H54 (cell line): ENCODE results near the gene TRPC4.

ENCODE experiments used
- DNase-seq: peaks from one replicate; pipeline ENCODE4 v3.0.0; 2011; ENCODE audit warnings: low spot score, mixed read lengths; ENCODE audit not compliant: insufficient read length
- FAIRE-seq: peaks from 3 replicates; lab custom pipeline; 2011; peaks lifted over from hg19 to GRCh38; lab: Jason Lieb, UNC
- POLR2A ChIP-seq: IDR thresholded peaks from 2 replicates; pipeline ENCODE4 v1.6.1; 2011; ENCODE audit warnings: low read depth, mild to moderate bottlenecking, low read length

The TRPC4 gene

DNA sequence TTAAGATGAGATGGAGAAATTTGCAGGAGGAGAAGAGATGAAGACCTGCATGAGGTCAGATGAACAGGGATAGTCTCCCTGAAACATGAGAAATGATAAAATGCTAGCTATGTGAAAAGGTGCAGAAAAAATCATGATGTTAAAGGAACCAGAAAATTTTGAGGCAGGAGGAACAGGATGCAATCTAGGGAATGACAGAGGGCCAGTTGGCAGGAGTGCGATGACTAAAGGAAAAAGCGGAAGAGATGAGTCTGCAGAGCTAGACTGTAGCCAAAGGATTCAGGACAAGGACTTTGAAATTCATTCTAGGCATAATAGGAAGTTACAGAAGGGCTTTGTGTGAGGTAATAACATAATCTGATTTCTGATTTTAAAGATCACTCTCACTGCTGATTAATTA is 77.9 kb downstream of the TRPC4 start:
- TF ChIP-seq POLR2A: no peak
- DNase-seq (no peak), FAIRE-seq (no peak)

DNA sequence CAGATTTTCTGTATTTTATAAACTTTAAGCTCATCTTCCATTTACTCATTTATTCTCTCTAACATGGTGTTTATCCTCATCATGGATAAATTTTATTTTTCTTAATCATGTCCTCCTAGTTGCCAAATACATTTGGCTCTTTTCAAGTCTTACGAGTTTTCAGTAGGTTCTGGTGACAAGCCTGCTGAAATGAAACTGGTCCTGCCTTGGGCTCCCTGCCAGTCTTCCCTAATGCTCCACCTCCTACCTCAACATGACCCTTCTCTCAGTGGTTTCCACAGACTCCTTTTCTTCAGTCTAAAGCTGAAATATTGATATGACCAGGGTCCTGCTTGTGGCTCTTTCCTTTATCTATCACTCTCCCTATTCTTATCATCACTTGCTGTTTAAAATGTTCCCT is 81.2 kb downstream of the TRPC4 start:
- FAIRE-seq: no peak
- DNase-seq: no peak
- no peak for TF ChIP-seq POLR2A

DNA sequence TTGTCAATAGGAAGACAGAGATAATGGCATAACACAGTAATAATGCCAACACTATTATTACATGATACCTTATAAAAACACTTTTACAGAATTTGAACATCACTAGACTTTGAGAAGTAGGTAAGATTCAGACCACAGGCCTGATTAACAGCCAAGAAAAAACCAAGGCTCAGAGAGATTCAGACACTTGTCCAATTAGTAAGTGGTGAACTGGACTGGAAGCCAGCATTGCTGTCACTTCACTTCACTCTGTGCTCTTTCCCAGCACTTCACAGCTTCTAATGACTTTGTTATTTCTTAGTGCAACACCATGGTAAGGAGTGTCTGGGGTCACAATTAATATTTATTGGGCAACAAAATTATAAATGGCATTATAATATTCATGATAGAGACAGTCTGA is 91.9 kb downstream of the TRPC4 start:
- FAIRE-seq (no peak), DNase-seq (no peak)
- TF ChIP-seq POLR2A: no peak

DNA sequence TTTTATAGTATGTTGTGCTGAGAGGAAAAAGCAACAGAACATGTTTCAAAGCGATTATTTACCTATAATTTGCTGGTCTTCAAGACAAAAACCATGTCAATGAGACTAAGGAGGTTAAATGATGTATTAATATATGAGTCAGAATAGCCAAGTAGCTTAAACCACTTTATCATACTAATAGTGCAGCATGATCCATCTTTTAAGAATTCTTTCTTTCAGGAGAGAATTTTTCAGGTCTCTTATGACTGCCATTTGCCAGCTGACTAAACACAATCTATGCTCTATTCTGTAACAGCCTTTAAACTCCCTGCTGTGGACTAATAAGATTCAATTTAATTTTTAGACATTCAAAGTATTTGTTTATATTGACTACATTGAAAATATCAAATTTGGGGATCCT is 93.7 kb downstream of the TRPC4 start:
- no peak for FAIRE-seq
- no peak for DNase-seq
- no peak for TF ChIP-seq POLR2A

DNA sequence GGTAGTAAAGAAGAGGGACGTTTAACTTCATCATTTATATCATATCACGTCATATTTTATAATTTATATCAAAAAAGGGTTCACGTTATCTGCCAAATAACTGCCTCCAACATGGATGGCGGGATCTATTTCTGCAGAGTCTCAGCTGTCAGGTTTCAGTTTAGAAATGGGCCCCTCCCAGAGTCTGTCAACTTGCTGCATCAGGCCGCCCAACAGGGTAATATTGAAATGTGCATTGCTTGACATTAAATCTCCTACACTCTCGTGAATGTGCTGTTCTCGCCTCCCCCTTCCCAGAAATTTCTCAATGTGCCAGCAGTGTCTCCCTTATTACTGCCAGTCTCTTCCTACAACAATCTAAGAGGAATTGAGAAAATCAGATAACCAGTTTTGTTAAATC is 96.9 kb downstream of the TRPC4 start:
- TF ChIP-seq POLR2A: no peak
- FAIRE-seq (no peak), DNase-seq (no peak)

DNA sequence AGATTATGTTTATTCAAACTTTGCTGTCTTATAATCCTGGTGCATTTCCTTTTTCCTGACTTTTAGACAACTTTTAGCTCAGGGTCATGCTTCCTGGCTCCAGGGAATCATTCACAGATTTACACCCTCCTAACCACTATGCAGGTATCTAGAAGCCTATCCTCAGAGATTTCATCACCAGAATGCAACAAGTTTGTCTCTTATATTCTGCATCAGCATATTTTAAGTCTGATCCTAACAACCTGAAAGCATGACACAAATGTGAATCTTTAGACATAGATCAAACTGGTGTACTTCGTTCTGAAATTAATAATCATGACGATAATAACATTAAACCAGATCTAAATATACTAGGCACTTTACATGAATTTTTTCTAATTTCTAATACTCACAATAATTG is 100.0 kb downstream of the TRPC4 start:
- FAIRE-seq (no peak), DNase-seq (no peak)
- TF ChIP-seq POLR2A: no peak

DNA sequence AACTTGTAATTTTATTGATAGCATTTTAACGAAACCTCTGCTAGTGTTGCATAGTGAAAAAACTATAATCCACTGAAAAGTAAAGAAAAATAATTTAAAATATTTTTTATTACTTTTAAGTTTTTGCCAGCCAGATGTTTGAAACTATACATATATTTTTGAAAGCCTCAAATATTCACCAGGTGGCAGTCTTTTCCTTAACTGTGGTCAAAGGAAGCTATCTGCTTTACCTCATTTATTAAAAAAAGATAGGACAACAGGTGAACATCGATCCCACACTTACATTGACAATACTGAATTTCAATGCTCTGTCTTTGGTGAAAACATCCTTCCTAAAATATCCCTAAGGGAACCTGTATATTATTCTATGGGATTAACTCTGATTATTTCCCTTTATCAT is 100.5 kb downstream of the TRPC4 start:
- DNase-seq (no peak), FAIRE-seq (no peak)
- TF ChIP-seq POLR2A: no peak

DNA sequence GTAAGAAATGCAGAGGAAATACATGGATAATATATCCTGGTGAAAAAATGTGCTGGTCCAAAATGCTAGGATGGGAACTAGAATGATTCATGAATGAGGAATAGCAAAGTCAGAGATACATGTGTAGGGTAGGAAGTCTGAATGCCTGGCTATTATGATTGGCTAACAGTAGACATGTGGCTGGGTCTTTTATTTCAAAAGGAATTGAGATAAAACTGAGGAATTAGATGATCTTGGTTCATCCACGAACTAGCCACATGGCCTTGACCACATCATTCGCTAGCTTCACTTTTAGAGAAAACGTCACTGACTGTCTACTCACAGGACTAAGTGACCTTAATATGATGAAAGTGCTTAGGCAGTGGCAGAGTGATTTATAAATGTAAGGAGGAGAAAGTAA is 103.1 kb downstream of the TRPC4 start:
- DNase-seq (no peak), FAIRE-seq (no peak)
- no peak for TF ChIP-seq POLR2A

DNA sequence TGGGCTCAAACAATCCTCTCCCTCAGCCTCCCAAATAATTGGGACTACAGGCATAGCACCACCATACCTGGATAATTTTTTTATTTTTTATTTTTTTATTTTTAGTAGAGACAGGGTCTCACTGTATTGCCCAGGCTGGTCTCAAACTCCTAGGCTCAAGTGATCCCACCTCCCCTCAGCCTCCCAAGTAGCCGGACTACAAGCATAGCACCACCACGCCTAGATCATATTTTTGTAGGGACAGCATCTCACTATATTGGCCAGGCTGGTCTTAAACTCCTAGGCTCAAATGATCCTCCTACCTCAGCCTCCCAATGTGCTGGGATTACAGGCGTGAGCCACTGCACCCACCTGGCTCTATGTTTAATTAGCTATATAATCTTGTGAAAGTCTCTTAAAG is 114.2 kb downstream of the TRPC4 start:
- no peak for TF ChIP-seq POLR2A
- no peak for FAIRE-seq
- no peak for DNase-seq

DNA sequence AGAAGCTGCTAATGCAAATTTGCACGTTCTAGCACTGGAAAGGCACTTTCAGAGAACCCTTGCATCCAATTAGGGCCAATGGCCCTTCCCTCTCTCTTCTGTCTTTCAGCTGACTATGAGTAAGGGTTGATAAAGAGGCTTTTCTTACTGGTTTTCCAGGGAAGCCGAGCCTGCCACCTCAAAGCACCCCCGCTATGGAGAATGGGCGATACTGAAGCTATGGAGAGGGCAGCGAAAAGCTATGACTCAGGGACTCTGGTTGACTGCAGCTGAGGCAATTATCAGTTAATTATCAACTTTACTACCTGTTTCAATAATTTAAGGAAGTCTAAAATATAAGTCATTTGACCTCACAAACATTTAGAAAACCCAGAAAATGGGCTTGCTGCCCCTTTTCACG is 115.8 kb downstream of the TRPC4 start:
- no peak for DNase-seq
- no peak for FAIRE-seq

DNA sequence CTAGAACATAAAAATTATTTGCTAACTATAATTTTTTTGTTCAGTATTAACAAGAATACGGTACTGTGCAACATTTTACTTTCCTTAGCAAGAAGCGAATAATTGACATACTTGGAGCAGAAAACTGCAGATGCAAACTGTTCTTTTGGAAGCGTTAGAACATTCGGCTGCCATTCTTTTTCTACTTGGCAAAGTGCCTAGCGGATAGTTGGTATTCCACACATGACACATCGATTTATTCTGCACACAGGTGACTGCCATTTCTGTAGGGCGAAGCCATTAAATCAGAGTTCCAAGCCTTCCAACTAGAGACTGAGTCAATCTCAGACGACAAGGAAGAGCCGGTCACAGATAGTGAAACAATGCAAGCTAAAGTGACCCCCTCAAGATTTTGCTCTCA is 117.4 kb downstream of the TRPC4 start:
- FAIRE-seq (no peak), DNase-seq (no peak)
- TF ChIP-seq POLR2A: no peak

More for the DNA sequence above, 115.8 kb downstream of the TRPC4 start:
- TF ChIP-seq POLR2A: no peak

DNA sequence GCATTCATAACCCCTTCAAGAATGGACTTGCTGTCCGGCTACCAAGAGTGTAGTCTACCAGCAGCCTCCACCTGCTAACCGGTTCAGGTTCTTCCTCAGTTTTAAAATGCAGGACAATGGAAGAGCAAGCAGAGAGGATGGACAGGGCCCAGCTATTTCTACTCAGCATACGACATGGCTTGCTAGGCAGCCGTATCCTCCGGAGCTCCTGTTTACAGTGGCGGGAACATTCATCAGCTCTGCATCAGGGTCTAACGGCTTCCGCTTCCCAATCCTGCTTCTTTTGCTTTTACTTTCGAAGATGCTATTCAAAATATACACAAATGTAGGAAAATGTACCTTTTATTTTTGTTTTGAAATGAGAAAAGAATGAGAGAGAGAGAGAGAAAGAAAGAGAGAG is 118.5 kb downstream of the TRPC4 start:
- DNase-seq (no peak), FAIRE-seq (no peak)
- TF ChIP-seq POLR2A: no peak

DNA sequence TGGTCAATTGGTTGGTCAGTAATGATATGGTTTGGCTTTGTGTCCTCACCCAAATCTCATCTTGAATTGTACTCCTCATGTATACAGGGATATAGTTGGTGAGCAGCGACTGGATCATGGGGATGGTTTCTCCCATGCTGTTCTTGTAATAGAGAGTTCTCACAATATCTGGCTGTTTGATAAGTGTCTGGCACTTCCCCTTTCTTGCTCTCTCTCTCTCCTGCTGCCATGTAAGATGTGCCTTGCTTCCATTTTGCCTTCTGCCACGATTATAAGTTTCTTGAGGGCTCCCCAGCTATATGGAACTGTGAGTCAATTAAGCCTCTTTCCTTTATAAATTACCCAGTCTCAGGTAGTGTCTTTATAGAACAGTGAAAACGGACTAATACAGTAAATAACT is 120.7 kb downstream of the TRPC4 start:
- TF ChIP-seq POLR2A: no peak
- DNase-seq: no peak

DNA sequence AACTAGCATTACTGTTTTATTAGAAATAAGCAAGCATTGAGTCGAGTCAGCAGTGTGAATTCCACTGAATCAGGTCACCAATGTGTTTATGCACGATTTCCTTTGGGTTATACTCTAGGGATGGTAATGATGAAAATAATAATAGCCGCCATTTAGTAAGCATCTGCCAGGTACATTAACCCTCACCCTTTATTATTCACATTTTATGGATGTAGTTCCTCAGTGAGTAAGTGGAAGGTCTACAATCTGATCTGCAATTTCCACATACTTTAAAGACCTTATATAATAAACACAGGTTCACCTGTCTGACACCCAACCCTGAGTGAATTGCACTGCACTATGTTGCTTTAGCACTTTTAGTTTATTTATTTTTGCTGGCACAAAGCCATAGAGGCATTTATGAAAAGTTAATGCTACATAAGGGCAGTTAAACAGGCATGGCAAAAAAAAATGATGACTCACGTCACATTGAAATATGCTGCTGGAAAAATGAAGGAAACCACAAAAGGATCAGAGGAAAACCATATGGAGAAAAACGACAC is 122.4 kb downstream of the TRPC4 start:
- FAIRE-seq (peak; percentile 6), DNase-seq (no peak)
- TF ChIP-seq POLR2A: no peak

More for the DNA sequence above, 120.7 kb downstream of the TRPC4 start:
- FAIRE-seq: no peak

DNA sequence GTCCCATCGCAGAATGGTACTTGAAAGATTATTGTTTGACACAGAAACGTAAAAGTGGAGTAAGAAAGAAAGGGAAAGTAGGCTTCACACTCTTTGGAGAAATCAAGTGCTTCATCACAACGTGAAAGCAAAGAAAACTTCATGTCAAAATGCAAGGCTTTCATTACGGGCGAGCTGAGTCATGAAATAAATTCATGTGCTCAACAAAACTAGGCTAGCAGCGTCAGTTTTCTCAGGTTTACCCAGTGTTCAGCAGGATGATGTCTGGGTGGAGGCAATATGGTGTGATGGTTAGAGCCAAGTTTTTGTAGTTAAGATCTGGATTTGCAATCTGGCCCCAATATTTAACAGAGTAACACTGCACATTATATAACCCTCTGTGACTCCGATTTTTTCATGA is 128.0 kb downstream of the TRPC4 start:
- no peak for DNase-seq
- no peak for FAIRE-seq
- no peak for TF ChIP-seq POLR2A

DNA sequence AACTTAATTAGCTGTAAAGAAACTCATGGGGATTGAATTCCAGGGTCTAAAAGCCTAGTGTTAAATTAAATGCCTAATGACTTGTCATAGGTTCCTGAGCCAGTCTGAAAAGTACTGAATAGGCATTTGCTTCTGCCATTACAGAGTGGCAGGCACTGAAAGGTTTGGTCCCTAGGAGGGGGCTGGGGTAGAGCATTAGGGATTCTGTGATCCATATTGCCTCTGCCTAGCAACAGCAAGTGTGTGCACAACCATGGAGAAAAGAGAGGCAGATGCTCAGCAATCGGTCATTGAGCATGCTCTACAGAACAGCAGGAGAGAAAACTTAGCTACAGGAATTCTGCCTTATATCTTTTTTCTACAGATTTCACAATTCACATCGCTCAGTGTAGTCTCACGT is 133.5 kb downstream of the TRPC4 start:
- DNase-seq: no peak
- no peak for TF ChIP-seq POLR2A
- no peak for FAIRE-seq

DNA sequence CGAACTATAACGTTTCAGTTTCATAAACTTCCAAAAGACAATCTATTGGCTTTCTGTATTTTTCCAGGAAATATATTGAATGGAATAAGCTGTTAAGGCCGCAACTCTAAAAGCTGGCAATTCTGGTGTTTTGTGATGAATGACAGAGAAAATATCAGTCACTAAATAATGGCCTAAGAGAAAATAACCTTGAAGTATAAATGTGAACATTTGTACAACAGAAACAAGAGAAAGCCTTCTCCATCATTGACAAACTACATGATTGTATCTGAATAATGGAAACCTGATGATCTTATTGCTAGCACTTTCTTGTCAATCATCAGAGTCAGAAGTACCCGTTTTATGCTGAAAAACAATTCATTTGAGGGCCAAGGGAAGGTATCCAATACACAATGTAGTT is 134.3 kb downstream of the TRPC4 start:
- no peak for FAIRE-seq
- no peak for TF ChIP-seq POLR2A

More for the DNA sequence above, 134.3 kb downstream of the TRPC4 start:
- no peak for DNase-seq
